ENCODE measurements around the gene EXTL1.
A peak's percentile ranks its signal among the peaks of the same experiment; 100 is the strongest.

- TF ChIP-seq ZBTB4 (CRISPR knock-in tag; IDR thresholded peaks at IDR 0.05) (no peak), CTCF (IDR thresholded peaks at IDR 0.05 in 2 of 3, conservative IDR thresholded peaks at IDR 0.05 in 1 of 3; ENCODE audit: control insufficient read depth in 2 of 3, extremely low read depth in 1 of 3, insufficient read depth in 1 of 3, low read depth in 3 of 3, low read length in 3 of 3) (peak; percentile 97 to 100 (median 97); a peak in 5 of 6 replicates), RCOR1 (conservative IDR thresholded peaks at IDR 0.05; ENCODE audit: low read depth, low read length) (no peak), PBX3 (IDR thresholded peaks at IDR 0.05; ENCODE audit: insufficient replicate concordance, low read depth, low read length) (no peak), REST (IDR thresholded peaks at IDR 0.05; ENCODE audit: low read depth, low read length) (no peak), EP300 (IDR thresholded peaks at IDR 0.05; ENCODE audit: borderline replicate concordance in 1 of 2, control insufficient read depth in 1 of 2, low read depth in 2 of 2, low read length in 2 of 2) (no peak), HDGF (IDR thresholded peaks at IDR 0.05) (no peak), FOXK2 (IDR thresholded peaks at IDR 0.05) (no peak)
These were observed 14.6 kb downstream of the EXTL1 start for GRCh38 chr1:26035959-26036755.

Data from GM12878 (cell line).